SK-N-SH (cell line): Measurements from ENCODE around the gene PPP1R12C.

ENCODE experiments used
- EP300 ChIP-seq, 2 experiments: IDR thresholded peaks; 2 replicates each; pipeline versions ENCODE4 v1.4.0 to v1.6.1; 2012; ENCODE audit warnings: borderline replicate concordance in 1 of 2, low read depth in 1 of 2, low read length in 1 of 2
- EZH2phosphoT487 ChIP-seq: fragments of 200-600 bp; sonication (generic); IDR thresholded peaks from 2 replicates; pipeline ENCODE4 v1.6.1; 2017; ENCODE audit warnings: low read depth, mixed run types, mild to moderate bottlenecking, antibody characterized with exemption, moderate library complexity, borderline replicate concordance
- MXI1 ChIP-seq: IDR thresholded peaks from 2 replicates; pipeline ENCODE4 v1.6.1; 2012; ENCODE audit warnings: mild to moderate bottlenecking, low read depth, low read length, improper control_type of control experiment
- RCOR1 ChIP-seq: fragments of 150-350 bp; IDR thresholded peaks from 2 replicates; pipeline ENCODE4 v1.6.1; 2017; ENCODE audit warnings: antibody characterized with exemption, low read length
- SIN3A ChIP-seq: IDR thresholded peaks from 2 replicates; pipeline ENCODE4 v1.6.1; 2012; ENCODE audit warnings: low read depth, mild to moderate bottlenecking, low read length, moderate library complexity, borderline replicate concordance
- SMC3 ChIP-seq: IDR thresholded peaks from 2 replicates; pipeline ENCODE4 v1.6.1; 2012; ENCODE audit warnings: low read depth, low read length, improper control_type of control experiment
- USF1 ChIP-seq: IDR thresholded peaks from 2 replicates; pipeline ENCODE4 v1.4.0; 2012; ENCODE audit warnings: low read depth, borderline replicate concordance
- YY1 ChIP-seq: IDR thresholded peaks from 2 replicates; pipeline ENCODE4 v1.4.0; 2012; ENCODE audit warnings: low read depth, mild to moderate bottlenecking
- TF ChIP-seq, protein P1 (sequence below): fragments of 200-600 bp; sonication (generic); IDR thresholded peaks from 2 replicates; pipeline ENCODE4 v1.6.1; 2017; ENCODE audit warnings: antibody characterized with exemption, mild to moderate bottlenecking, moderate library complexity
- TF ChIP-seq, protein P2 (sequence below): fragments of 150-350 bp; IDR thresholded peaks from 2 replicates; pipeline ENCODE4 v1.6.1; 2017; ENCODE audit warnings: antibody characterized with exemption, low read length, low read depth, borderline replicate concordance

DNA sequence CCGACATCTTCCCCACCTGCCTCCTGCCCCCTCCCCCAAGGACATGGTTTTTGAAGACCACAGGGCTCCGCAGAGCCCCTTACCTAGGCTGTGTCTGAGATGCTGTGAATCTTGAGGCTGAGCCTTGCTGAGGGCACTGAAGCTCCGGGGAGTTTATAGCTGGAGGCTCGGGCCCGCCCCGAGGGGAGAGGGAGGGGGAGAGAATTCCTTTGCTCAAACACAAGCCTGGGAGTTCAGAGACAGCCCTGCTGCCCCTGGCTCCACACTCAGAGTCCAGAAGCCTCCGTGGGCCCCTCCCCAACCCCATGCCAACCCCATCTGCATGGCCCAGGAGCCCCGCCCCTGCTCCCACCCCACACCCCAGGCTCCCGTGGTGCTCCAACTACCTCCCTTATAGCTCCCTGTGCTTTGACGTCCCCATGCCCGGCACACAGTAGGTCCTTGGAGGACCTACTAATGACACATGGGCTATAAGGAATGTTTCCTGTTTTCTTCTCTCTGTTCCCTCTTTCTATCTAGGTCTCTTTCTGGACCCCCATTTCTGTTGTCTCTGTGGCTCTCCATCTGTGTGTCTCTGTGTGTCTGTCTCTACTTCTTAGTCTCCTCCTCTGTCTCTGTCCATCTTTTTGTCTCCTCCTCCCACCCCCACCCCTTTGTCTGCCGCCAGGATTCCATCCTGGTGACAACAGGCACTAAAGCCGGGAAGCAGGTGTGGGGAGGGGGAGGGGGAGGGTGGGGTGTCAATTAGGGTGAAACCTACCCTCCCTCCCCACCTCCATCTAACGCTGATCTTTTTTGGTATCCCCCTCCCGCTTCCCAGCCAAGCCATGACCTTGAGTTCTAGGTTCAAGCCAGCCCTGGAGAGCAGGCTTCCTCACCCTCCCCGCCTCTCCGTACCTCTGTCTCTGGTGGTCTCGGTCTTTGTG is 31.9 kb upstream of the PPP1R12C start, which contains the start of gene TNNT1:
- TF ChIP-seq SMC3 (no peak), USF1 (no peak), SIN3A (no peak), EP300 (IDR thresholded peaks at IDR 0.05; ENCODE audit: borderline replicate concordance in 1 of 2, low read depth in 1 of 2, low read length in 1 of 2) (no peak), RCOR1 (no peak), MXI1 (no peak), YY1 (no peak), EZH2phosphoT487 (no peak)
- TF ChIP-seq, protein P1, sequence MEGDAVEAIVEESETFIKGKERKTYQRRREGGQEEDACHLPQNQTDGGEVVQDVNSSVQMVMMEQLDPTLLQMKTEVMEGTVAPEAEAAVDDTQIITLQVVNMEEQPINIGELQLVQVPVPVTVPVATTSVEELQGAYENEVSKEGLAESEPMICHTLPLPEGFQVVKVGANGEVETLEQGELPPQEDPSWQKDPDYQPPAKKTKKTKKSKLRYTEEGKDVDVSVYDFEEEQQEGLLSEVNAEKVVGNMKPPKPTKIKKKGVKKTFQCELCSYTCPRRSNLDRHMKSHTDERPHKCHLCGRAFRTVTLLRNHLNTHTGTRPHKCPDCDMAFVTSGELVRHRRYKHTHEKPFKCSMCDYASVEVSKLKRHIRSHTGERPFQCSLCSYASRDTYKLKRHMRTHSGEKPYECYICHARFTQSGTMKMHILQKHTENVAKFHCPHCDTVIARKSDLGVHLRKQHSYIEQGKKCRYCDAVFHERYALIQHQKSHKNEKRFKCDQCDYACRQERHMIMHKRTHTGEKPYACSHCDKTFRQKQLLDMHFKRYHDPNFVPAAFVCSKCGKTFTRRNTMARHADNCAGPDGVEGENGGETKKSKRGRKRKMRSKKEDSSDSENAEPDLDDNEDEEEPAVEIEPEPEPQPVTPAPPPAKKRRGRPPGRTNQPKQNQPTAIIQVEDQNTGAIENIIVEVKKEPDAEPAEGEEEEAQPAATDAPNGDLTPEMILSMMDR = no peak
- TF ChIP-seq, protein P2, sequence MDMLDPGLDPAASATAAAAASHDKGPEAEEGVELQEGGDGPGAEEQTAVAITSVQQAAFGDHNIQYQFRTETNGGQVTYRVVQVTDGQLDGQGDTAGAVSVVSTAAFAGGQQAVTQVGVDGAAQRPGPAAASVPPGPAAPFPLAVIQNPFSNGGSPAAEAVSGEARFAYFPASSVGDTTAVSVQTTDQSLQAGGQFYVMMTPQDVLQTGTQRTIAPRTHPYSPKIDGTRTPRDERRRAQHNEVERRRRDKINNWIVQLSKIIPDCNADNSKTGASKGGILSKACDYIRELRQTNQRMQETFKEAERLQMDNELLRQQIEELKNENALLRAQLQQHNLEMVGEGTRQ = no peak
